PFSK-1 (cell line): ENCODE results near the gene PAM16.

Experiments used
- FOXP2 ChIP-seq: optimal IDR thresholded peaks from 2 replicates; pipeline ENCODE3; 2011; ENCODE audit warnings: borderline replicate concordance, control low read depth, inconsistent platforms; ENCODE audit not compliant: insufficient read depth; ENCODE audit errors: extremely low read length, extremely low read depth
- POLR2AphosphoS5 ChIP-seq: IDR thresholded peaks from 2 replicates; pipeline ENCODE4 v1.6.1; 2012; ENCODE audit warnings: low read depth, mild to moderate bottlenecking, control low read depth, low read length, moderate library complexity
- REST ChIP-seq, 2 experiments: IDR thresholded peaks; 2 replicates each; pipeline versions ENCODE4 v1.6.1 to v1.8.0; 2011 to 2012; ENCODE audit warnings: low read depth in 2 of 2, low read length in 2 of 2, control low read depth in 1 of 2, inconsistent platforms in 1 of 2, mild to moderate bottlenecking in 1 of 2, moderate library complexity in 1 of 2; ENCODE audit not compliant: insufficient read depth in 1 of 2
- SIN3A ChIP-seq: IDR thresholded peaks from 2 replicates; pipeline ENCODE4 v1.6.1; 2012; ENCODE audit warnings: mild to moderate bottlenecking, low read length, moderate library complexity, borderline replicate concordance; ENCODE audit not compliant: insufficient read depth
- TAF1 ChIP-seq: IDR thresholded peaks from 2 replicates; pipeline ENCODE4 v1.6.1; 2012; ENCODE audit warnings: low read length, control low read depth, borderline replicate concordance; ENCODE audit not compliant: insufficient read depth

The PAM16 gene

GRCh38 chr16:4349332-4349731, 1.8 kb downstream of the PAM16 start:
- TF ChIP-seq TAF1 (no peak), POLR2AphosphoS5 (no peak), SIN3A (no peak), REST (IDR thresholded peaks at IDR 0.05; ENCODE audit: insufficient read depth in 1 of 2, low read depth in 2 of 2, low read length in 2 of 2) (no peak), FOXP2 (no peak)

GRCh38 chr16:4347765-4348509, 3.2 kb downstream of the PAM16 start:
- TF ChIP-seq SIN3A (no peak), FOXP2 (no peak), REST (IDR thresholded peaks at IDR 0.05; ENCODE audit: insufficient read depth in 1 of 2, low read depth in 2 of 2, low read length in 2 of 2) (no peak), POLR2AphosphoS5 (no peak), TAF1 (no peak)

- no peak for TF ChIP-seq REST (IDR thresholded peaks at IDR 0.05; ENCODE audit: insufficient read depth in 1 of 2, low read depth in 2 of 2, low read length in 2 of 2)
Measured at GRCh38 chr16:4347010-4347409, 4.1 kb downstream of the PAM16 start.

GRCh38 chr16:4345836-4346781, 5.0 kb downstream of the PAM16 start:
- no peak for TF ChIP-seq SIN3A
- TF ChIP-seq POLR2AphosphoS5, result no peak; the same call in 1 of the 2 replicates
- no peak for TF ChIP-seq FOXP2

- no peak for TF ChIP-seq FOXP2
- TF ChIP-seq TAF1, result no peak
- TF ChIP-seq POLR2AphosphoS5, result no peak
Measured at GRCh38 chr16:4344983-4345835, 5.9 kb downstream of the PAM16 start.
